Measurements from ENCODE around the gene GAS1.
A peak's percentile ranks its signal among the peaks of the same experiment; 100 is the strongest.

Gene GAS1

DNA sequence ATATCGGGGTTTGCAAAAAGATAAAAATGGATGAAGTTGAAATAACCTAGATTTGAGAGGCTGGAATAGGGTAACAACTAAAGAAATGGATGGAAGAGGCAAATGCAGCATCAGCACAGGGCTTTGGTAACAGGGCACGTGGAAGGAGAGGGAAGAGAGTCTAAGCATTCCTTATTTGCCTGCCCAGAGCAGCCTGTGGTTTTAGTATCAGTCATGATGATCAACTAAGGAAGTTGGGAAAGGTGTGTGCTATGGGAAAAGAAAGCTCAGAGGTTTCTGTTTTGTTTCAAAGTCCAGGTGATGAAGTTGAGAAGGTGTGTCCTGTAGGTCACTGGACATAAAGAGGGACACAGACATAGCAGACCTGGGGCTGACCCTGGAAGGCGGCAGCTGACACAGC, 28.8 kb downstream of the GAS1 start:
- TF ChIP-seq, protein P1, sequence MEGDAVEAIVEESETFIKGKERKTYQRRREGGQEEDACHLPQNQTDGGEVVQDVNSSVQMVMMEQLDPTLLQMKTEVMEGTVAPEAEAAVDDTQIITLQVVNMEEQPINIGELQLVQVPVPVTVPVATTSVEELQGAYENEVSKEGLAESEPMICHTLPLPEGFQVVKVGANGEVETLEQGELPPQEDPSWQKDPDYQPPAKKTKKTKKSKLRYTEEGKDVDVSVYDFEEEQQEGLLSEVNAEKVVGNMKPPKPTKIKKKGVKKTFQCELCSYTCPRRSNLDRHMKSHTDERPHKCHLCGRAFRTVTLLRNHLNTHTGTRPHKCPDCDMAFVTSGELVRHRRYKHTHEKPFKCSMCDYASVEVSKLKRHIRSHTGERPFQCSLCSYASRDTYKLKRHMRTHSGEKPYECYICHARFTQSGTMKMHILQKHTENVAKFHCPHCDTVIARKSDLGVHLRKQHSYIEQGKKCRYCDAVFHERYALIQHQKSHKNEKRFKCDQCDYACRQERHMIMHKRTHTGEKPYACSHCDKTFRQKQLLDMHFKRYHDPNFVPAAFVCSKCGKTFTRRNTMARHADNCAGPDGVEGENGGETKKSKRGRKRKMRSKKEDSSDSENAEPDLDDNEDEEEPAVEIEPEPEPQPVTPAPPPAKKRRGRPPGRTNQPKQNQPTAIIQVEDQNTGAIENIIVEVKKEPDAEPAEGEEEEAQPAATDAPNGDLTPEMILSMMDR (IDR thresholded peaks at IDR 0.05; ENCODE audit: low read depth, low read length): no peak
- H3K4me3 ChIP-seq (ENCODE audit: low read depth, low read length): no peak overlapping the region
- no peak for DNase-seq (ENCODE audit: low read depth, low spot score)
- in situ Hi-C loops (cut with HindIII; ENCODE audit: low sequenced_read_pairs): no loop called here

DNA sequence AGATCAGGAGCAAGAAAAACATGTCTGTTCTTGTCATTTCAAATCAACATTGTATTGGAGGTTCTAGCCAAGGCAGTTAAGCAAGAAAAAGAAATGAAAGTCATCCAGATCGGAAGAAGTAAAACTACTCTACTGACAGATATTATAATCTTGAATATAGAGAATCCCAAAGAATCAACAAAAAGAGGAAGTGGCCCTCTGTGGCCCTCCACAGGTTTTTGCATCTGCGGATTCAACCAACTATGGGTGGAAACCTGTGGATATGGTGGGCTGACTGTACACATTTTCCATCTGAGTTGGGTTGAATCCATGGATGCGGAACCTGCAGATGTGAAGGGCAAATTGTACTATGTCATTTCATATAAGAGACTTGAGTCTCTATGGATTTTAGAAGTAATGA, 35.1 kb downstream of the GAS1 start:
- DNase-seq (ENCODE audit: low read depth, low spot score): no peak
- TF ChIP-seq, protein P1 (IDR thresholded peaks at IDR 0.05; ENCODE audit: low read depth, low read length): no peak
- no peak overlapping the region for H3K4me3 ChIP-seq (ENCODE audit: low read depth, low read length)
- in situ Hi-C loops (cut with HindIII; ENCODE audit: low sequenced_read_pairs): no loop called here

DNA sequence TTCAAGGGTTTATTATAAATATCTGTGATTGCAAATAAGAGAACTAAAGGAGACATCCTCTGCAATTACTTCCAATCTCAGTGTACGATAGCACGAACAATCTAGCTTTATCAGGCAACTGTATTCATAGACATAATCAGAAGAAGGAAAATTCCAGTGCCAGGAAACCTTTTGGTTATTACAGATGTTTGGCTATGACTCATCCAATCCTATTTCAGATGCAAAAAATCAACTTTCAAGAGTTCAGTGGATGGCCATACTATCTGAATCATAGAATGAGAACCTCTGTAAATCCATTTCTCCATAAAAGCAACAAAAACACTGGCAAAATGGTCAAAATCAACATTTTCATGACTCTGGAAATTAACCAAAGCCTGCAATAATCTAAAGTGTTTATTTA, 37.9 kb downstream of the GAS1 start:
- in situ Hi-C loops (cut with HindIII; ENCODE audit: low sequenced_read_pairs): no loop called here
- DNase-seq (ENCODE audit: low read depth, low spot score): peak; percentile 52
- TF ChIP-seq, protein P1 (IDR thresholded peaks at IDR 0.05; ENCODE audit: low read depth, low read length): no peak
- no peak overlapping the region for H3K4me3 ChIP-seq (ENCODE audit: low read depth, low read length)

DNA sequence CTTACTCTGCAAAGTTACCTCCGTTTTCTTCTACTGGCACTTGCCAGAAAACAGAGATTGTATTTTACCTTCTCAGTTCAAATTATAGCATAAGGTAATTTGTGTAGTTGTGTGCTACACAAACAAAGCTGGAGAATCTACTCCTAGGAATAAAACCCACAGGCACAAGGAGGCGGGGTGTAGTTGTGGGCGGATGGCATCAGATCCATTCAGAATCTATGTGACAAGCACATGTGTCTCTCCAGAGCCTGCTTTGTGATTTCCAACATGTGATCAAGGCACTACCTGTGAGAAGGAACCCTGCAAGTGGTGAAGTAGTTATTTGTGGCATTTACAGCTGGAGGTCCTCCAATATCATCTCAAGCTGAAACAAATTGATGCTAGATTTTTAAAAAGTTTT, 39.0 kb downstream of the GAS1 start:
- DNase-seq (ENCODE audit: low read depth, low spot score): no peak
- in situ Hi-C loops (cut with HindIII; ENCODE audit: low sequenced_read_pairs): no loop called here
- no peak overlapping the region for H3K4me3 ChIP-seq (ENCODE audit: low read depth, low read length)
- TF ChIP-seq, protein P1 (IDR thresholded peaks at IDR 0.05; ENCODE audit: low read depth, low read length): no peak

DNA sequence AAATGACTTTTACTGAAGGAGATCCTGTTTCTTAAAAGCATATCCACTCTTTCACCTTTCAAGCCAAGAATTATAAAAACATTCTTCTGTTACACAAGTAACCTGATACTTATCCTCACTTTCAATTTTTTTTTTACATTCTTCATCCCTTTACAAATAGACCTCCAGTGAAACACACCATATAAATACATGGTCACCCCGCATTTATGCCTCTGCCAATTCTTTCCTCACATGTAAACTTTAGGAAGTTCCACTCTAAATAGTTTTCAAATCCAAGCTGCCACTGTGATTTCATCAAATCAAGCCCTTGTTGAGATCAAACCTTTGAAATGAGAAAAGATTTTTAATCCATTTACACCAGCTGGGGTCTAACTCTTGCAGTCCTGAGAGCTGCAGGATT, 40.0 kb downstream of the GAS1 start:
- TF ChIP-seq, protein P1 (IDR thresholded peaks at IDR 0.05; ENCODE audit: low read depth, low read length): no peak
- H3K4me3 ChIP-seq (ENCODE audit: low read depth, low read length): no peak overlapping the region
- in situ Hi-C loops (cut with HindIII; ENCODE audit: low sequenced_read_pairs): no loop called here
- no peak for DNase-seq (ENCODE audit: low read depth, low spot score)

DNA sequence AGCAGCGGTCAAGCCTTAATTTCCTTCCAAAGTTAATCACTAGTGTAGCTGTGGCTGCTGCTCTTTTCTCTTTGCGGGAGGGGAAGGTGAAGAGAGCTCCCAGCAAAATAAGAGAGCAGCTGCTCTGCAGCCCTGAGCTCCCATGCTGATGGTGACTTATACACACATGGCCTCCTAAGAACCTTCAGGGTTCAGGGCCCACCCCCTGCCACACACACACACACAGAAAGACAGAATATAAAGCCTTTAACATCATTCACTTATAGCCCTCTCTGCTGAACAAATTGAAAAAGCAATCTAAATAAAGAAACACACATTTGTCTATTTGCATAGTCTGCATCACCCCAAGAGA, 43.6 kb downstream of the GAS1 start:
- no peak for DNase-seq (ENCODE audit: low read depth, low spot score)
- TF ChIP-seq, protein P1 (IDR thresholded peaks at IDR 0.05; ENCODE audit: low read depth, low read length): no peak
- H3K4me3 ChIP-seq (ENCODE audit: low read depth, low read length): no peak overlapping the region
- in situ Hi-C loops (cut with HindIII; ENCODE audit: low sequenced_read_pairs): no loop called here
